Measurements from ENCODE around the gene KIF3A.

KIF3A gene

DNA sequence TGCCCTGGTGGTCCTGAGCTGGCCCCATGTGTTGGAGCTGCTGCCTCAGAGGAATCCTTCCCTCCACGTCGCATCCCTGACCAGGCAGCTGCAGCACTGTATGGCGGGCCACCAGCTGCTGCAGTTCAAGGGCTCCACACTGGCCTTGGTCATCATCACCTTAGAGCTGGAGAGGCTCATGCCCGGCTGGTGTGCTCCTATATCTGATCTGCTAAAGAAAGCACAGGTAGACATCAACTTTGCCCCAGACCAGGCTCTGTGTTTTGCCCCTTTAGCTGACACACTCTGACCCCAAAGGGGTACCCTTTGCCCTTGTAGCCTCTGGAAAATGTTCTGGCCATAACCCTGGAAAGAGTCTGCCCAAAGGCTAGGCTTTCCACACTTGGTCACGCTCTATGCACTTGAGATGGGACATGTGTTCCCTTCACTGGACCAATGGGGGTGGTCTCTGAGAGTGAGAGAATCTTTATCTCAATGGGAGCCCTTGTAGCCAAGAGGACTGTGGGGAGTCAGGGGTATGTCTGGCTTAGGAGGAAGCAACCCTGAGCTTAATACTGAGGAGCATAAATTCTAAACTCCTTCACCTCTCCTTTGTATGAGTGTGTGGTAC lies 14.7 kb upstream of the KIF3A start:
- no peak for TF ChIP-seq CTCF (IDR thresholded peaks at IDR 0.05; ENCODE audit: control insufficient read depth, insufficient read depth, low read depth, low read length, missing control alignments)
- DNase-seq (ENCODE audit: low read depth): no peak
- no peak overlapping the region for H3K4me3 ChIP-seq (ENCODE audit: control insufficient read depth, low read depth, low read length)

DNA sequence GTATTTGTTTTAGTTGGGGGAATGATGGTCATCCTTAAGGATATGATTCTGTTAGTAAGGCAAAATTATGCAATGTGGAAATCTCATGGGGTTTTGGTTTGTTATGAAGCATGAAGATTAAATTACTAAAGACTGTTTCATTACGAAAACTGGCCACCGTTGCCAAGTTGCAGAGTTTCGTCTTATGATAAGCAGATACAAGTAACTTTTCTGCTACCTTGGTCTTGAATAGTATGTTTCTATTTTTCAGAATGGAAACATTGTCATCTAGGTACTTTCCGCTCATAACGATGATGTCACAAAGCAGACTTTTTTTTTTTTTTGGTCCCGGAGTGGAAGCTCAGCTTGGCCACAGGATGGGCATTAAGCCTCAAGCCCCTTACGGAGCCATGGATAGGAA lies 14.1 kb upstream of the KIF3A start:
- H3K4me3 ChIP-seq (ENCODE audit: control insufficient read depth, low read depth, low read length): no peak overlapping the region
- DNase-seq (ENCODE audit: low read depth): peak; percentile 76
- TF ChIP-seq CTCF (IDR thresholded peaks at IDR 0.05; ENCODE audit: control insufficient read depth, insufficient read depth, low read depth, low read length, missing control alignments): no peak

- no peak overlapping the region for H3K4me3 ChIP-seq (ENCODE audit: control insufficient read depth, low read depth, low read length)
- no peak for TF ChIP-seq CTCF (IDR thresholded peaks at IDR 0.05; ENCODE audit: control insufficient read depth, insufficient read depth, low read depth, low read length, missing control alignments)
- no peak for DNase-seq (ENCODE audit: low read depth)
These were observed 13.3 kb upstream of the KIF3A start for GRCh38 chr5:132750471-132751230.

DNA sequence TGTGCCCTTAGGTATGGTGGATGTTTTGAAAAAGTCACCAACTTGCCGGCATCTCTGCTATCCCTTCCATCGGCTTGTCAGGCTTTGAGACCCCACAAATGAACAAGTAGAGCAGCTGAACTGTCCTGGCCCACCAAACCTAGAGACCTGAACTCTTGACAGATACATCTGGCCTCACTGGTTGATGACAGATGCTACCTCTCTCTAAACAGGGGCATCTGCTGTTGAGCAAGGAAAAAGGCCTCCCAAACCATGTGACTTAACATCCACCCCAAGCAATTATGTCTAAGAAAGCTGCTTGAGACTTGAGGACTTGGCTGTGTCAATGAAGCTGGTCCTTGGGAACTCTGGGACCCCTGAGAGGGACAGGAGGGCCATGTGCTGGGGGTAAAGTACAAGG lies 12.2 kb upstream of the KIF3A start:
- DNase-seq (ENCODE audit: low read depth): no peak
- TF ChIP-seq CTCF (IDR thresholded peaks at IDR 0.05; ENCODE audit: control insufficient read depth, insufficient read depth, low read depth, low read length, missing control alignments): no peak
- H3K4me3 ChIP-seq (ENCODE audit: control insufficient read depth, low read depth, low read length): no peak overlapping the region

- H3K4me3 ChIP-seq (ENCODE audit: control insufficient read depth, low read depth, low read length): no peak overlapping the region
- TF ChIP-seq CTCF (IDR thresholded peaks at IDR 0.05; ENCODE audit: control insufficient read depth, insufficient read depth, low read depth, low read length, missing control alignments): no peak
- DNase-seq (ENCODE audit: low read depth): no peak
These were observed 11.2 kb upstream of the KIF3A start for GRCh38 chr5:132748522-132749000.

- H3K4me3 ChIP-seq (ENCODE audit: control insufficient read depth, low read depth, low read length): no peak overlapping the region; the same call in 1 of the 2 replicates
- no peak for DNase-seq (ENCODE audit: low read depth)
- TF ChIP-seq CTCF (IDR thresholded peaks at IDR 0.05; ENCODE audit: control insufficient read depth, insufficient read depth, low read depth, low read length, missing control alignments): no peak
These were observed 10.5 kb upstream of the KIF3A start for GRCh38 chr5:132747616-132748440.
